ENCODE measurements around the gene MFAP4. TPM values are rescaled to one million over a fixed set of nuclear protein-coding genes. Genes with fewer than 3 reads are reported as not detected.
A peak's percentile ranks its signal among the peaks of the same experiment; 100 is the strongest.

MFAP4 gene
- total RNA-seq, 1 donor from 2014 or later = 0.93 TPM

- Mint-ChIP-seq H3K27ac (ENCODE audit: unreplicated experiment) (peak overlapping the region; percentile 26), H3K27me3 (ENCODE audit: low read depth, unreplicated experiment) (no peaks in the 10 kb centered on the region), H3K4me1 (ENCODE audit: low read depth, unreplicated experiment) (peaks cover 30% of the 10 kb centered on the region), H3K9me3 (ENCODE audit: unreplicated experiment) (no peaks in the 10 kb centered on the region), H3K4me3 (ENCODE audit: unreplicated experiment) (no peak overlapping the region), H3K36me3 (ENCODE audit: low read depth, unreplicated experiment) (peaks cover 4% of the 10 kb centered on the region)
- Histone ChIP-seq H2AFZ (ENCODE audit: low read depth, low read length) (no peak overlapping the region), H3K27ac (ENCODE audit: low read depth, low read length) (no peak overlapping the region), H3K27me3 (ENCODE audit: insufficient read depth, low read length) (no peaks in the 10 kb centered on the region), H3K9ac (ENCODE audit: low read length) (no peak overlapping the region), H3K4me3 (ENCODE audit: insufficient read depth, low read depth, low read length) (no peak overlapping the region), H3K4me1 (ENCODE audit: insufficient read depth, low read length) (peaks cover 7% of the 10 kb centered on the region), H4K20me1 (ENCODE audit: insufficient read depth, low read length) (no peaks in the 10 kb centered on the region), H3K79me2 (ENCODE audit: insufficient read depth, low read length) (no peaks in the 10 kb centered on the region), H3K36me3 (ENCODE audit: insufficient read depth, low read length) (no peaks in the 10 kb centered on the region), H3K4me2 (ENCODE audit: low read length) (no peak overlapping the region), H3K9me3 (ENCODE audit: insufficient read depth, low read depth, low read length) (no peaks in the 10 kb centered on the region)
- no peak for FAIRE-seq
- TF ChIP-seq, protein P1, sequence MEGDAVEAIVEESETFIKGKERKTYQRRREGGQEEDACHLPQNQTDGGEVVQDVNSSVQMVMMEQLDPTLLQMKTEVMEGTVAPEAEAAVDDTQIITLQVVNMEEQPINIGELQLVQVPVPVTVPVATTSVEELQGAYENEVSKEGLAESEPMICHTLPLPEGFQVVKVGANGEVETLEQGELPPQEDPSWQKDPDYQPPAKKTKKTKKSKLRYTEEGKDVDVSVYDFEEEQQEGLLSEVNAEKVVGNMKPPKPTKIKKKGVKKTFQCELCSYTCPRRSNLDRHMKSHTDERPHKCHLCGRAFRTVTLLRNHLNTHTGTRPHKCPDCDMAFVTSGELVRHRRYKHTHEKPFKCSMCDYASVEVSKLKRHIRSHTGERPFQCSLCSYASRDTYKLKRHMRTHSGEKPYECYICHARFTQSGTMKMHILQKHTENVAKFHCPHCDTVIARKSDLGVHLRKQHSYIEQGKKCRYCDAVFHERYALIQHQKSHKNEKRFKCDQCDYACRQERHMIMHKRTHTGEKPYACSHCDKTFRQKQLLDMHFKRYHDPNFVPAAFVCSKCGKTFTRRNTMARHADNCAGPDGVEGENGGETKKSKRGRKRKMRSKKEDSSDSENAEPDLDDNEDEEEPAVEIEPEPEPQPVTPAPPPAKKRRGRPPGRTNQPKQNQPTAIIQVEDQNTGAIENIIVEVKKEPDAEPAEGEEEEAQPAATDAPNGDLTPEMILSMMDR (IDR thresholded peaks at IDR 0.05; ENCODE audit: insufficient read depth, low read depth, low read length) = no peak
- TF ChIP-seq EZH2 (IDR thresholded peaks at IDR 0.05; ENCODE audit: insufficient read depth, low read length) = no peak
- no peak for DNase-seq (ENCODE audit: low read depth)
Observed at GRCh38 chr17:19336938-19337711, 49.9 kb downstream of the MFAP4 start.

DNA sequence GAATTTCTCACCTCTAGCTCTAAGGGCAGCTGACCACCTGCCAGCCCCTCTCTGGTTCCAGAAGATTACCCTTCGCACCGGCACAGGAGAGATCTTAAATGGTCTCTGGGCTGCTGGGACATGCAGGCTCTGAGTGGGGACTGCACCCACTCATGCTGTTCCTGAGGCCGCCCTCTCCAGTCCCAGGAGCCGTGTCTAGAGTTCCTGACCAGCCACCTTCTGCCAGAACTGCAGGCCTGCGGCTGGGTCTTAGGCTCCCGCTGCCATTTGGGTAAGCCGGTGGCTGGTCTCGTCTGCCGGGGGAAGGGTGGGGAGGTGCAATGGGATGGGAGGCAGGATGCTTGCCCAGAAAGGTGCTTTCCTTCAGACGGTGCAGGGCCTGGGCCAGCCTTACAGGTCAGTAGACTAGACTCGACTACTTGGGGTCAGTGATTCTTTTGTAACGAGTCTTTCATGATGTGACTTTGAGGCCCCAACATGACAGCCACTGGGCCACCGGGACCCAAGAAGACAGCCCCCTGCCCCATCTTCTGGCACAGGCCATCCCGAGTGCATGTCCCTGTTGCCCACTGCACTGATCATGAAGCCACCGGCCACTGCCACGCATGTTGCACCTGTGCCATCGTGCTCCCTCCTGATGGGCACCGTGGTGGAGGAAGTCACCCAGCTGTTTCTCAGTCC lies 50.9 kb downstream of the MFAP4 start:
- Histone ChIP-seq H3K4me3 (ENCODE audit: insufficient read depth, low read depth, low read length) (no peak overlapping the region), H2AFZ (ENCODE audit: low read depth, low read length) (no peak overlapping the region), H3K4me2 (ENCODE audit: low read length) (no peak overlapping the region), H3K4me1 (ENCODE audit: insufficient read depth, low read length) (peaks cover 12% of the 10 kb centered on the region), H4K20me1 (ENCODE audit: insufficient read depth, low read length) (no peaks in the 10 kb centered on the region), H3K27ac (ENCODE audit: low read depth, low read length) (no peak overlapping the region), H3K9me3 (ENCODE audit: insufficient read depth, low read depth, low read length) (no peaks in the 10 kb centered on the region), H3K27me3 (ENCODE audit: insufficient read depth, low read length) (no peaks in the 10 kb centered on the region), H3K36me3 (ENCODE audit: insufficient read depth, low read length) (no peaks in the 10 kb centered on the region), H3K79me2 (ENCODE audit: insufficient read depth, low read length) (no peaks in the 10 kb centered on the region), H3K9ac (ENCODE audit: low read length) (no peak overlapping the region)
- Mint-ChIP-seq H3K36me3 (ENCODE audit: low read depth, unreplicated experiment) (peaks cover 5% of the 10 kb centered on the region), H3K9me3 (ENCODE audit: unreplicated experiment) (no peaks in the 10 kb centered on the region), H3K27ac (ENCODE audit: unreplicated experiment) (no peak overlapping the region), H3K4me3 (ENCODE audit: unreplicated experiment) (no peak overlapping the region), H3K4me1 (ENCODE audit: low read depth, unreplicated experiment) (peaks cover 27% of the 10 kb centered on the region), H3K27me3 (ENCODE audit: low read depth, unreplicated experiment) (no peaks in the 10 kb centered on the region)
- FAIRE-seq = no peak
- TF ChIP-seq, protein P1 (IDR thresholded peaks at IDR 0.05; ENCODE audit: insufficient read depth, low read depth, low read length) = no peak
- TF ChIP-seq EZH2 (IDR thresholded peaks at IDR 0.05; ENCODE audit: insufficient read depth, low read length) = no peak
- DNase-seq (ENCODE audit: low read depth) = no peak

DNA sequence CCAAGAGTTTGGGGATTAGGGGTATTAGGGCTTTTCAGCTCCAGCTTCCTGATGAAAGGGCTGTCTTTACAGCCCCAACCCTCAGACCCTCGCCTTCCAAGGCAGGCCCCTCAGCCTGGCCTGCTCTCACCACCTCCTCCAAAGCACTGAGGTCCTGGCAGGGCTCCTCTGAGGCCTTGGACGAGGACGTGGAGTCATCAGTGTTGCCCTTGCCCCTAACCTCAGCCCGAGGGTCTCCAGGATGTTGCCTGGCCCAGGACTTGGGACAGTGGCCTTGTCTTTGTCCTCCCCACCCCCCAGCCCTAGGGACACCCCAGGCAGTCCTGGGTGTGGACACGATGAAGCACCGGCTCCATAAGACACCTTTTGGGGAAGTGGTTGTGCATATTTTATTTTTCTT lies 52.7 kb downstream of the MFAP4 start:
- H3K79me2 ChIP-seq (ENCODE audit: insufficient read depth, low read length) = no peaks in the 10 kb centered on the region
- Mint-ChIP-seq H3K27ac (ENCODE audit: unreplicated experiment) (no peak overlapping the region), H3K4me3 (ENCODE audit: unreplicated experiment) (no peak overlapping the region), H3K36me3 (ENCODE audit: low read depth, unreplicated experiment) (peaks cover 5% of the 10 kb centered on the region), H3K4me1 (ENCODE audit: low read depth, unreplicated experiment) (peaks cover 38% of the 10 kb centered on the region), H3K27me3 (ENCODE audit: low read depth, unreplicated experiment) (no peaks in the 10 kb centered on the region), H3K9me3 (ENCODE audit: unreplicated experiment) (no peaks in the 10 kb centered on the region)
- no peaks in the 10 kb centered on the region for H4K20me1 ChIP-seq (ENCODE audit: insufficient read depth, low read length)
- no peaks in the 10 kb centered on the region for H3K27me3 ChIP-seq (ENCODE audit: insufficient read depth, low read length)
- no peak overlapping the region for H2AFZ ChIP-seq (ENCODE audit: low read depth, low read length)
- no peak overlapping the region for H3K9ac ChIP-seq (ENCODE audit: low read length)
- no peaks in the 10 kb centered on the region for H3K36me3 ChIP-seq (ENCODE audit: insufficient read depth, low read length)
- H3K27ac ChIP-seq (ENCODE audit: low read depth, low read length) = no peak overlapping the region
- no peaks in the 10 kb centered on the region for H3K9me3 ChIP-seq (ENCODE audit: insufficient read depth, low read depth, low read length)
- TF ChIP-seq, protein P1 (IDR thresholded peaks at IDR 0.05; ENCODE audit: insufficient read depth, low read depth, low read length) = no peak
- TF ChIP-seq EZH2 (IDR thresholded peaks at IDR 0.05; ENCODE audit: insufficient read depth, low read length) = no peak
- peaks cover 21% of the 10 kb centered on the region for H3K4me1 ChIP-seq (ENCODE audit: insufficient read depth, low read length)
- H3K4me3 ChIP-seq (ENCODE audit: insufficient read depth, low read depth, low read length) = no peak overlapping the region
- no peak for FAIRE-seq
- no peak overlapping the region for H3K4me2 ChIP-seq (ENCODE audit: low read length)
- DNase-seq (ENCODE audit: low read depth) = no peak

Measured in astrocyte (in vitro differentiated cells and primary cell).